ENCODE data around the gene ERRFI1.

DNA sequence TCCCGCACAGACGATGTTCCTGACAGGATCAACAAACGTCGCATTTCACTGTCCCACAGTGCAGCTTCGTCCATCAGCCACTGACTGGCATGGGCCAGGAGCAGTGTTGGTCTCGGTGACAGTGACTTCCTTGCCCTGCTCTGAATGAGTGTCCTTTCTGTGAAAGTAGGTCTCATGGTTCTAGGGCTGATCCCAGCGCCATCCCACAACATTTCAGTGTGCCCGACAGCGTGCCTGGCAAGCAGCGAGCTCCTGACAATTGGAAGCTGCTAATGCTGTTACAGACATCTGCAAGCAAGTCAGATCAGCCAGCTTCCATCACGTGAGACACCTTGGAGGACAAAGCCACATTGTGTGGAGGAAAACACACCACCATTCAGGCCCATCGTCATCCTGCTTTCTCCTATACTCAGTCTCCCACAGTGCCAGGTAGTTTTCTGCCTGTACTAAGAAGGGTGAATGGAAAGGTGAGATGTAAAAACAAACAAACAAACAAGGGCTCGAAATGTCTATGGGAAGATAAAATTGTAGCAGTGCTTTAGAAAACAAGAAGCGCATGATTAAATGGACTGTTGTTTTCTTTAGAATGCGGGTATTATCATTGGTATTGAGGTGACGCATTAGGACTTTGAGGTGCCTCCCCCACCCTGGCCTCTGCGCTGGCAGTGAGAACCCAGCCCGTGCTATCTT is 21.9 kb downstream of the ERRFI1 start:
- TF ChIP-seq, protein P1, sequence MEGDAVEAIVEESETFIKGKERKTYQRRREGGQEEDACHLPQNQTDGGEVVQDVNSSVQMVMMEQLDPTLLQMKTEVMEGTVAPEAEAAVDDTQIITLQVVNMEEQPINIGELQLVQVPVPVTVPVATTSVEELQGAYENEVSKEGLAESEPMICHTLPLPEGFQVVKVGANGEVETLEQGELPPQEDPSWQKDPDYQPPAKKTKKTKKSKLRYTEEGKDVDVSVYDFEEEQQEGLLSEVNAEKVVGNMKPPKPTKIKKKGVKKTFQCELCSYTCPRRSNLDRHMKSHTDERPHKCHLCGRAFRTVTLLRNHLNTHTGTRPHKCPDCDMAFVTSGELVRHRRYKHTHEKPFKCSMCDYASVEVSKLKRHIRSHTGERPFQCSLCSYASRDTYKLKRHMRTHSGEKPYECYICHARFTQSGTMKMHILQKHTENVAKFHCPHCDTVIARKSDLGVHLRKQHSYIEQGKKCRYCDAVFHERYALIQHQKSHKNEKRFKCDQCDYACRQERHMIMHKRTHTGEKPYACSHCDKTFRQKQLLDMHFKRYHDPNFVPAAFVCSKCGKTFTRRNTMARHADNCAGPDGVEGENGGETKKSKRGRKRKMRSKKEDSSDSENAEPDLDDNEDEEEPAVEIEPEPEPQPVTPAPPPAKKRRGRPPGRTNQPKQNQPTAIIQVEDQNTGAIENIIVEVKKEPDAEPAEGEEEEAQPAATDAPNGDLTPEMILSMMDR (IDR thresholded peaks at IDR 0.05), result no peak
- TF ChIP-seq EP300 (IDR thresholded peaks at IDR 0.05), result no peak
- TF ChIP-seq POLR2A (IDR thresholded peaks at IDR 0.05; ENCODE audit: low read depth), result no peak

All from esophagus muscularis mucosa (tissue), 4 donors.